ENCODE data around the gene BCL2.

BCL2 gene

GRCh38 chr18:63233334-63233733 is 86.2 kb downstream of the BCL2 start:
- Histone ChIP-seq H3K4me1 (peaks cover 12% of the 10 kb centered on the region), H3K36me3 (ENCODE audit: control insufficient read depth, insufficient read depth, low read length) (no peaks in the 10 kb centered on the region), H3K9me3 (ENCODE audit: control insufficient read depth, low read length) (no peaks in the 10 kb centered on the region), H3K27ac (no peak overlapping the region), H3K79me2 (peaks cover 3% of the 10 kb centered on the region), H3K4me2 (ENCODE audit: low read length) (no peak overlapping the region), H3K9ac (no peak overlapping the region), H3K27me3 (ENCODE audit: control insufficient read depth, insufficient read depth, low read length) (no peaks in the 10 kb centered on the region), H3K4me3 (ENCODE audit: low read depth, low read length) (no peak overlapping the region), H2AFZ (no peak overlapping the region)
- TF ChIP-seq CTCF (IDR thresholded peaks at IDR 0.05) = no peak

GRCh38 chr18:63232826-63233225 is 86.7 kb downstream of the BCL2 start:
- Histone ChIP-seq H3K4me3 (ENCODE audit: low read depth, low read length) (no peak overlapping the region), H3K36me3 (ENCODE audit: control insufficient read depth, insufficient read depth, low read length) (no peaks in the 10 kb centered on the region), H3K9me3 (ENCODE audit: control insufficient read depth, low read length) (no peaks in the 10 kb centered on the region), H3K27me3 (ENCODE audit: control insufficient read depth, insufficient read depth, low read length) (no peaks in the 10 kb centered on the region), H2AFZ (no peak overlapping the region), H3K9ac (no peak overlapping the region), H3K4me2 (ENCODE audit: low read length) (no peak overlapping the region), H3K4me1 (peaks cover 9% of the 10 kb centered on the region), H3K27ac (no peak overlapping the region), H3K79me2 (peaks cover 3% of the 10 kb centered on the region)
- no peak for TF ChIP-seq CTCF (IDR thresholded peaks at IDR 0.05)

- H3K9ac ChIP-seq = no peak overlapping the region
- no peak overlapping the region for H3K27ac ChIP-seq
- no peaks in the 10 kb centered on the region for H3K4me1 ChIP-seq
- peaks cover 4% of the 10 kb centered on the region for H3K36me3 ChIP-seq (ENCODE audit: control insufficient read depth, insufficient read depth, low read length)
- H3K4me2 ChIP-seq (ENCODE audit: low read length) = no peak overlapping the region
- no peaks in the 10 kb centered on the region for H3K27me3 ChIP-seq (ENCODE audit: control insufficient read depth, insufficient read depth, low read length)
- no peak overlapping the region for H2AFZ ChIP-seq
- no peak overlapping the region for H3K4me3 ChIP-seq (ENCODE audit: low read depth, low read length)
- TF ChIP-seq CTCF (IDR thresholded peaks at IDR 0.05) = no peak
- peaks cover 3% of the 10 kb centered on the region for H3K79me2 ChIP-seq
- no peaks in the 10 kb centered on the region for H3K9me3 ChIP-seq (ENCODE audit: control insufficient read depth, low read length)
Measured at GRCh38 chr18:63229971-63230370, 89.6 kb downstream of the BCL2 start.

GRCh38 chr18:63225434-63225833 is 94.1 kb downstream of the BCL2 start:
- no peaks in the 10 kb centered on the region for H3K27me3 ChIP-seq (ENCODE audit: control insufficient read depth, insufficient read depth, low read length)
- no peaks in the 10 kb centered on the region for H3K4me1 ChIP-seq
- H3K4me3 ChIP-seq (ENCODE audit: low read depth, low read length) = no peak overlapping the region
- H3K4me2 ChIP-seq (ENCODE audit: low read length) = no peak overlapping the region
- peaks cover 9% of the 10 kb centered on the region for H3K79me2 ChIP-seq
- no peak for TF ChIP-seq CTCF (IDR thresholded peaks at IDR 0.05)
- no peak overlapping the region for H2AFZ ChIP-seq
- H3K36me3 ChIP-seq (ENCODE audit: control insufficient read depth, insufficient read depth, low read length) = peaks cover 4% of the 10 kb centered on the region
- H3K27ac ChIP-seq = no peak overlapping the region
- H3K9ac ChIP-seq = no peak overlapping the region
- no peaks in the 10 kb centered on the region for H3K9me3 ChIP-seq (ENCODE audit: control insufficient read depth, low read length)

- Histone ChIP-seq H3K27me3 (ENCODE audit: control insufficient read depth, insufficient read depth, low read length) (no peaks in the 10 kb centered on the region), H3K9me3 (ENCODE audit: control insufficient read depth, low read length) (no peaks in the 10 kb centered on the region), H3K79me2 (peaks cover 16% of the 10 kb centered on the region), H3K4me1 (no peaks in the 10 kb centered on the region), H3K4me3 (ENCODE audit: low read depth, low read length) (no peak overlapping the region), H2AFZ (no peak overlapping the region), H3K4me2 (ENCODE audit: low read length) (no peak overlapping the region), H3K27ac (no peak overlapping the region), H3K9ac (no peak overlapping the region), H3K36me3 (ENCODE audit: control insufficient read depth, insufficient read depth, low read length) (peaks cover 4% of the 10 kb centered on the region)
- TF ChIP-seq CTCF (IDR thresholded peaks at IDR 0.05) = no peak
Measured at GRCh38 chr18:63224630-63225029, 94.9 kb downstream of the BCL2 start.

Measured in parathyroid adenoma (tissue), 2 donors.